Nephron progenitor cell (in vitro differentiated cells): ENCODE measurements around the gene TXNL4B.
A peak's percentile ranks its signal among the peaks of the same experiment; 100 is the strongest.
"Not testable (repeated sequence)": the region's sequence is repeated elsewhere in the genome, so short reads cannot be mapped to it uniquely, and the experiment has no call there.

Source experiments
- DNase-seq: peaks from one replicate; pipeline ENCODE4 v3.0.0; 2021
- H3K27ac Mint-ChIP-seq: 2 replicates; pipeline ENCODE4 v1.8.0; 2021; ENCODE audit warnings: mild to moderate bottlenecking, moderate library complexity, mixed read lengths
- H3K27me3 Mint-ChIP-seq: 2 replicates; pipeline ENCODE4 v1.8.0; 2021; ENCODE audit warnings: mild to moderate bottlenecking, low read depth, mixed read lengths; ENCODE audit not compliant: poor library complexity
- H3K36me3 Mint-ChIP-seq: 2 replicates; pipeline ENCODE4 v1.8.0; 2021; ENCODE audit warnings: low read depth, mixed read lengths
- H3K4me1 Mint-ChIP-seq: 2 replicates; pipeline ENCODE4 v1.8.0; 2021; ENCODE audit warnings: mixed read lengths
- H3K4me3 Mint-ChIP-seq: 2 replicates; pipeline ENCODE4 v1.8.0; 2021; ENCODE audit warnings: mild to moderate bottlenecking, moderate library complexity, mixed read lengths
- H3K9me3 Mint-ChIP-seq: 2 replicates; pipeline ENCODE4 v1.8.0; 2021; ENCODE audit warnings: mild to moderate bottlenecking, moderate library complexity, mixed read lengths
- CTCF ChIP-seq: fragments of 200-600 bp; sonication (generic); IDR thresholded peaks from 2 replicates; pipeline ENCODE4 v1.5.0; 2021; ENCODE audit warnings: antibody characterized with exemption

TXNL4B gene

GRCh38 chr16:72094266-72094610 lies 818 bp upstream of the TXNL4B start:
- peaks cover 42% of the 10 kb centered on the region for H3K36me3 Mint-ChIP-seq
- no peak for TF ChIP-seq CTCF
- H3K27me3 Mint-ChIP-seq, result no peaks in the 10 kb centered on the region
- peaks cover 43% of the 10 kb centered on the region for H3K4me1 Mint-ChIP-seq
- H3K9me3 Mint-ChIP-seq, result no peaks in the 10 kb centered on the region
- peak overlapping the region; percentile 99 for H3K4me3 Mint-ChIP-seq
- H3K27ac Mint-ChIP-seq, result peak overlapping the region; percentile 95
- no peak for DNase-seq

- Mint-ChIP-seq H3K27me3 (no peaks in the 10 kb centered on the region), H3K4me1 (peaks cover 43% of the 10 kb centered on the region), H3K4me3 (peak overlapping the region; percentile 99), H3K9me3 (no peaks in the 10 kb centered on the region), H3K27ac (peak overlapping the region; percentile 99), H3K36me3 (peaks cover 45% of the 10 kb centered on the region)
- TF ChIP-seq CTCF, result no peak
- DNase-seq, result peak; percentile 23
Measured at GRCh38 chr16:72092832-72093447, 480 bp downstream of the TXNL4B start.

- Mint-ChIP-seq H3K27me3 (no peaks in the 10 kb centered on the region), H3K4me3 (peak overlapping the region; percentile 99), H3K36me3 (peaks cover 42% of the 10 kb centered on the region), H3K9me3 (no peaks in the 10 kb centered on the region), H3K27ac (no peak overlapping the region), H3K4me1 (peaks cover 43% of the 10 kb centered on the region)
- no peak for DNase-seq
- no peak for TF ChIP-seq CTCF
Measured at GRCh38 chr16:72091217-72091616, 2.2 kb downstream of the TXNL4B start.

- no peak overlapping the region for H3K27ac Mint-ChIP-seq
- no peak for TF ChIP-seq CTCF
- H3K9me3 Mint-ChIP-seq, result peaks cover 13% of the 10 kb centered on the region
- no peaks in the 10 kb centered on the region for H3K27me3 Mint-ChIP-seq
- H3K36me3 Mint-ChIP-seq, result peaks cover 54% of the 10 kb centered on the region
- no peak for DNase-seq
- no peak overlapping the region for H3K4me3 Mint-ChIP-seq
- H3K4me1 Mint-ChIP-seq, result no peaks in the 10 kb centered on the region
Measured at GRCh38 chr16:72085002-72085401, 8.4 kb downstream of the TXNL4B start.

GRCh38 chr16:72084445-72084844 lies 9.0 kb downstream of the TXNL4B start:
- Mint-ChIP-seq H3K4me3 (no peak overlapping the region), H3K27ac (no peak overlapping the region), H3K27me3 (no peaks in the 10 kb centered on the region), H3K4me1 (no peaks in the 10 kb centered on the region), H3K9me3 (peaks cover 13% of the 10 kb centered on the region), H3K36me3 (peaks cover 51% of the 10 kb centered on the region)
- no peak for TF ChIP-seq CTCF
- no peak for DNase-seq

- H3K27ac Mint-ChIP-seq, result no peak overlapping the region
- no peak overlapping the region for H3K4me3 Mint-ChIP-seq
- DNase-seq, result no peak
- no peaks in the 10 kb centered on the region for H3K4me1 Mint-ChIP-seq
- no peak for TF ChIP-seq CTCF
- peaks cover 46% of the 10 kb centered on the region for H3K36me3 Mint-ChIP-seq
- peaks cover 13% of the 10 kb centered on the region for H3K9me3 Mint-ChIP-seq
- no peaks in the 10 kb centered on the region for H3K27me3 Mint-ChIP-seq
Measured at GRCh38 chr16:72083778-72084404, 9.5 kb downstream of the TXNL4B start.

- not testable (repeated sequence) for H3K4me3 Mint-ChIP-seq, H3K9me3 Mint-ChIP-seq, H3K27ac Mint-ChIP-seq, H3K36me3 Mint-ChIP-seq, DNase-seq
- peaks cover 17% of the 10 kb centered on the region for H3K4me1 Mint-ChIP-seq
- H3K27me3 Mint-ChIP-seq, result peaks cover 10% of the 10 kb centered on the region
Measured at GRCh38 chr16:72076991-72077706, 16.3 kb downstream of the TXNL4B start.

- H3K27me3 Mint-ChIP-seq, result peaks cover 14% of the 10 kb centered on the region
- not testable (repeated sequence) for DNase-seq, H3K4me3 Mint-ChIP-seq, H3K9me3 Mint-ChIP-seq, H3K27ac Mint-ChIP-seq, H3K36me3 Mint-ChIP-seq
- peaks cover 22% of the 10 kb centered on the region for H3K4me1 Mint-ChIP-seq
Measured at GRCh38 chr16:72075067-72075466, 18.4 kb downstream of the TXNL4B start.
